Lower leg skin (tissue), 4 donors: ENCODE results near the gene OSBPL9. TPM values are rescaled to one million over a fixed set of nuclear protein-coding genes. Genes with fewer than 3 reads are reported as not detected.
"Not testable (repeated sequence)": the region's sequence is repeated elsewhere in the genome, so short reads cannot be mapped to it uniquely, and the experiment has no call there.

ENCODE experiments used
- DNase-seq, 2 donors: peaks; one replicate each; pipeline ENCODE4 v3.0.0-alpha.2; 2019; ENCODE audit warnings: low spot score in 2 of 2
- H3K4me3 ChIP-seq: fragments of 200-600 bp; sonication (generic); 2 replicates; pipeline ENCODE4 v1.5.1; 2017; ENCODE audit warnings: mild to moderate bottlenecking, low read depth; ENCODE audit not compliant: poor library complexity, severe bottlenecking
- POLR2A ChIP-seq, 2 donors: fragments of 450-650 bp; IDR thresholded peaks; one replicate each; pipeline ENCODE4 v1.6.1; 2016 to 2017; ENCODE audit warnings: antibody characterized with exemption in 2 of 2, mild to moderate bottlenecking in 1 of 2, moderate library complexity in 1 of 2
- WGBS, 2 donors: methylation state at CpG; one replicate each; pipeline ENCODE4 v1.1.5; 2018; 5-methylcytosine and 5-hydroxymethylcytosine counted together
- intact Hi-C: fragments of 100-400 bp; cut with DNase I; formaldehyde crosslinking; loops from one replicate; pipeline ENCODE4 v1.15.0; 2023; ENCODE audit warnings: low total_unique reads
- total RNA-seq, 4 donors: library from RNA; depleted of rRNA; stranded (reverse); fragments of >200 nt; gene quantifications; one replicate each; pipeline ENCODE4 v1.1.0, GENCODE V29; 2016
- TF ChIP-seq, protein P1 (sequence below), 3 donors: fragments of 450-650 bp; IDR thresholded peaks; one replicate each; pipeline ENCODE4 v1.5.1; 2016; ENCODE audit warnings: antibody characterized with exemption in 3 of 3, mild to moderate bottlenecking in 3 of 3, moderate library complexity in 2 of 3

The OSBPL9 gene
- total RNA-seq, 4 donors from 2014 or later: 35.9 to 56.9 (median 46.9) TPM

DNA sequence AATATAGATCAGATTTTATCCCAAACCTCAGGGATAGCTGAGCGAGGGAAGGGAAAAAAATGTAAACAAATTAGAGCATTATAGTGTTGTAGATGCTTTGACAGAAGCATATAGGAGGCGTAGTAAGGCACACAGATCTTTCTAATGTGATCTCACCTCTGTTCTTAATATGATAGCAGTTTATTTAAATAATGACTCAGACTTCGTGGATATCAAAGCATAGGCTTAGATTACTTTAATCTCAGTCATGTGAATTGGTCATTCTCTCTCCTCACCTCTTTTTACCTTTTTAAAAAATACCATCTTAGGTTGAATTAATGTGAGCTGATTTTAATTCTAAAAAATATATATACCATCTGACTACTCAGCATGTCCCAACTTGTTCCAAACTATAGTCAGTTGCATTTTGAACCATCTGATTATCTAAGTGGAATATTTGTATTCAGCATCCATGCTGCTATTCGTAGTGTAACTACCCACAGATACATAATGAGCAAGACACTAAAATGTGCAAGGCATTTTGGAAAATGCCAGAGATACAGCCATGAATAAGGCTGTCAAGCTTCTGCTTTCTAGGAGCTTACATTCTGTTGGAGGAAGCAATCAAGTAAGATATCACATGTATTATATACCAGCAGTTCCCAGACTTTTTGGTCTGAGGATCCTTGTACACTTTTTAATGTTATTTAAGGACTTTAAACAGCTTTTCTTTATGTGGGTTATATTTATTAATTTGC, 76.7 kb downstream of the OSBPL9 start:
- DNase-seq: no peak
- no peak overlapping the region for H3K4me3 ChIP-seq
- 60 to 63% methylated on average over 4 of the region's 4 CpGs for WGBS, 2 donors
- no peak for TF ChIP-seq POLR2A (IDR thresholded peaks at IDR 0.05)
- TF ChIP-seq, protein P1, sequence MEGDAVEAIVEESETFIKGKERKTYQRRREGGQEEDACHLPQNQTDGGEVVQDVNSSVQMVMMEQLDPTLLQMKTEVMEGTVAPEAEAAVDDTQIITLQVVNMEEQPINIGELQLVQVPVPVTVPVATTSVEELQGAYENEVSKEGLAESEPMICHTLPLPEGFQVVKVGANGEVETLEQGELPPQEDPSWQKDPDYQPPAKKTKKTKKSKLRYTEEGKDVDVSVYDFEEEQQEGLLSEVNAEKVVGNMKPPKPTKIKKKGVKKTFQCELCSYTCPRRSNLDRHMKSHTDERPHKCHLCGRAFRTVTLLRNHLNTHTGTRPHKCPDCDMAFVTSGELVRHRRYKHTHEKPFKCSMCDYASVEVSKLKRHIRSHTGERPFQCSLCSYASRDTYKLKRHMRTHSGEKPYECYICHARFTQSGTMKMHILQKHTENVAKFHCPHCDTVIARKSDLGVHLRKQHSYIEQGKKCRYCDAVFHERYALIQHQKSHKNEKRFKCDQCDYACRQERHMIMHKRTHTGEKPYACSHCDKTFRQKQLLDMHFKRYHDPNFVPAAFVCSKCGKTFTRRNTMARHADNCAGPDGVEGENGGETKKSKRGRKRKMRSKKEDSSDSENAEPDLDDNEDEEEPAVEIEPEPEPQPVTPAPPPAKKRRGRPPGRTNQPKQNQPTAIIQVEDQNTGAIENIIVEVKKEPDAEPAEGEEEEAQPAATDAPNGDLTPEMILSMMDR (IDR thresholded peaks at IDR 0.05): no peak
- intact Hi-C loops: no loop called here

DNA sequence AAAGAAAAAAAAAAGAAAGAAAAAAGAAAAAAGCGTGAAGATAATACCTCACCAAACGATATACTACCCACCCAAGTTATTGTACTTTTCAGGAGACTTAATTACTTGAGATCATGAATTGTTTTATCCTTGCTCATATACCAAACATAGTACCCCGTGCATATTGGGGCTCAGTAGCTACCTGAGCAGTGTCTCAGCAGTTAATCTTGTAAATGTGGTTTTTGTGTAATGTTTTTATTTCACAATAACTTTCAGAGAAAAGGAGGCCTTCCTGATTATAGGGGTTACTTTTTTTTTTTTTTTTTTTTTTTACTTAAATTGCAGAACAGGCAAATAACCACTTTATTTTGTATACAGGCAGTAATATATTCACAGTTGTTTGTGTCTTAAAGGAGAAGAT, 80.3 kb downstream of the OSBPL9 start:
- H3K4me3 ChIP-seq: no peak overlapping the region
- WGBS, 2 donors: 93 to 97% methylated on average over 3 of the region's 3 CpGs
- no peak for TF ChIP-seq POLR2A (IDR thresholded peaks at IDR 0.05)
- TF ChIP-seq, protein P1 (IDR thresholded peaks at IDR 0.05): no peak
- no peak for DNase-seq
- intact Hi-C loops: no loop called here

DNA sequence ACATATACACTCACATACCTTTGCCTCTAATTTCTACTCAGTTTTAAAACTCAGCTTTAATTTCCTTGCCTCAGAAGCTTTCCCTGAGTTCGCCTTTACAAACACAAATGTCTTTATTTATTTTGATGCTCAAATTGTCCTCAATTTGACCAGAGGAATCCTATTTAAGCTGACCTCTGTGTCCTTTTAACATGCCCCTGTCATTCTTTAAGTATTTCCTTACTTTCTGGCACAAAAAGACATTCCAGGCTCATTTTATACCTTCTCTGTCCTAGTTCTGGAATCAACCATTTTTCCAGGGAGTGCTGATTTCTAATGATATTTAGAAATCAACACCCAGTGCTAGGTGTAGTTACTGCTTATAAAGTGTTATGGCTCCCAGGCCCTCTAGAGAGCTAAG, 82.5 kb downstream of the OSBPL9 start:
- TF ChIP-seq, protein P1 (IDR thresholded peaks at IDR 0.05): no peak
- TF ChIP-seq POLR2A (IDR thresholded peaks at IDR 0.05): no peak
- H3K4me3 ChIP-seq: no peak overlapping the region
- DNase-seq: no peak
- intact Hi-C loops: no loop called here
- WGBS, 2 donors: 83 to 100% methylated on average over 1 of the region's 1 CpG

DNA sequence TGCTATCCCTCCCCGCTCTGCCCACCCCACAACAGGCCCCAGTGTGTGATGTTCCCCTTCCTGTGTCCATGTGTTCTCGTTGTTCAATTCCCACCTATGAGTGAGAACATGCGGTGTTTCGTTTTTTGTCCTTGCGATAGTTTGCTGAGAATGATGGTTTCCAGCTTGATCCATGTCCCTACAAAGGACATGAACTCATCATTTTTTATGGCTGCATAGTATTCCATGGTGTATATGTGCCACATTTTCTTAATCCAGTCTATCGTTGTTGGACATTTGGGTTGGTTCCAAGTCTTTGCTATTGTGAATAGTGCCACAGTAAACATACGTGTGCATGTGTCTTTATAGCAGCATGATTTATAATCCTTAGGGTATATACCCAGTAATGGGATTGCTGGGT, 84.9 kb downstream of the OSBPL9 start:
- 96 to 98% methylated on average over 7 of the region's 7 CpGs for WGBS, 2 donors
- DNase-seq, H3K4me3 ChIP-seq, intact Hi-C loops: not testable (repeated sequence)

DNA sequence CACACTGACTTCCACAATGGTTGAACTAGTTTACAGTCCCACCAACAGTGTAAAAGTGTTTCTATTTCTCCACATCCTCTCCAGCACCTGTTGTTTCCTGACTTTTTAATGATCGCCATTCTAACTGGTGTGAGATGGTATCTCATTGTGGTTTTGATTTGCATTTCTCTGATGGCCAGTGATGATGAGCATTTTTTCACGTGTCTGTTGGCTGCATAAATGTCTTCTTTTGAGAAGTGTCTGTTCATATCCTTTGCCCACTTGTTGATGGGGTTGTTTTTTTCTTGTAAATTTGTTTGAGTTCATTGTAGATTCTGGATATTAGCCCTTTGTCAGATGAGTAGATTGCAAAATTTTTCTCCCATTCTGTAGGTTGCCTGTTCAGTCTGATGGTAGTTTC, 85.3 kb downstream of the OSBPL9 start:
- intact Hi-C loops, H3K4me3 ChIP-seq, DNase-seq: not testable (repeated sequence)
- WGBS, 2 donors: 80% methylated on average over 1 of the region's 2 CpGs

DNA sequence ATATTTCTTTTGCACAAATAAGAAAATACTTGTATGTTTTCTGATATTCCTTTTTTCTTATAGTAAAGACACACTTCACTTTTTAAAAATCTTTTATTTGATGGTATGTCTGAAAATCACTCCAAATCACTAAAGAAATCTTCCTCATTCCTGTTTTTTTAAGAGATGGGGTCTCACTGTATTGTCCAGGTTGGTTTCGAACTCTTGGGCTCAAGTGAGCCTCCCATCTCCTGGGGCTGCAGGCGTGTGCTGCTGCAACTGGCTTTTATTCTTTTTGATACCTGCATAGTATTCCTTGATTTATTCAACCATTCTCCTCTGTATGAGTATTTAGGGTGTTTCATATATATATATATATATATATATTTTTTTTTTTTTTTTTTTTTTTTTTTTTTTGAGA, 88.1 kb downstream of the OSBPL9 start:
- intact Hi-C loops: no loop called here
- no peak overlapping the region for H3K4me3 ChIP-seq
- TF ChIP-seq, protein P1 (IDR thresholded peaks at IDR 0.05): no peak
- TF ChIP-seq POLR2A (IDR thresholded peaks at IDR 0.05): no peak
- DNase-seq: no peak
- 92 to 100% methylated on average over 2 of the region's 2 CpGs for WGBS, 2 donors
